ENCODE data around the gene GARRE1. TPM values are rescaled to one million over a fixed set of nuclear protein-coding genes. Genes with fewer than 3 reads are reported as not detected.

Gene GARRE1
- total RNA-seq, 2 donors from 2014 or later = 9.6 to 13.3 TPM

Other genes starting within 250 kb of the GARRE1 start
- 100 to 1,000 TPM; 119 to 135 TPM for gene LSM14A, start 82.0 kb upstream of the GARRE1 start, total RNA-seq
- gene GPI, start 110.6 kb downstream of the GARRE1 start, total RNA-seq = 100 to 1,000 TPM; 394 to 516 TPM
- 10 to 100 TPM; 18.2 to 28.4 TPM for gene PDCD2L, start 149.8 kb downstream of the GARRE1 start, total RNA-seq
- 100 to 1,000 TPM; 121 to 180 TPM for gene UBA2, start 173.8 kb downstream of the GARRE1 start, total RNA-seq
- 1 to 10 TPM; 1.1 to 1.2 TPM for gene WTIP, start 227.2 kb downstream of the GARRE1 start, total RNA-seq

All from natural killer cell treated with Interleukin-12 subunit alpha and Interleukin-12 subunit beta and Interleukin-15 and Interleukin-18, amount 100 ng/mL, for 72 hours (primary cell).